NCI-H2107 treated with DMSO at 0.1 percent for 48 hours (cell line): ENCODE results near the gene WDR17.

Experiments
- DNase-seq: peaks from one replicate; lab custom pipeline; 2025; ENCODE audit not compliant: unreplicated experiment; lab: John Stamatoyannopoulos, UW

WDR17 gene

GRCh38 chr4:176065435-176066291 is at the start of gene WDR17:
TSS of gene WDR17 (plus strand) at chr4:176065841. CDS start at chr4:176111581, 45,740 bp downstream.
- peak; percentile 74 for DNase-seq

GRCh38 chr4:176016601-176017000 is 49.0 kb upstream of the WDR17 start:
- no peak for DNase-seq

- no peak for DNase-seq
Observed at GRCh38 chr4:176020481-176021085, 45.1 kb upstream of the WDR17 start.

- DNase-seq, result no peak
Observed at GRCh38 chr4:176030391-176030790, 35.2 kb upstream of the WDR17 start.

GRCh38 chr4:176031922-176032321 is 33.7 kb upstream of the WDR17 start:
- no peak for DNase-seq

GRCh38 chr4:176032454-176032853 is 33.2 kb upstream of the WDR17 start:
- no peak for DNase-seq

- peak; percentile 2 for DNase-seq
Observed at GRCh38 chr4:176034499-176034898, 31.1 kb upstream of the WDR17 start.

- DNase-seq, result no peak
Observed at GRCh38 chr4:176034936-176035335, 30.7 kb upstream of the WDR17 start.

- DNase-seq, result no peak
Observed at GRCh38 chr4:176036585-176037205, 28.9 kb upstream of the WDR17 start.

GRCh38 chr4:176038789-176039188 is 26.9 kb upstream of the WDR17 start:
- no peak for DNase-seq

- no peak for DNase-seq
Observed at GRCh38 chr4:176042195-176042594, 23.4 kb upstream of the WDR17 start.

GRCh38 chr4:176043838-176044588 is 21.6 kb upstream of the WDR17 start:
- no peak for DNase-seq

GRCh38 chr4:176044589-176044951 is 21.1 kb upstream of the WDR17 start:
- no peak for DNase-seq

GRCh38 chr4:176048631-176049030 is 17.0 kb upstream of the WDR17 start:
- no peak for DNase-seq

GRCh38 chr4:176052744-176053143 is 12.9 kb upstream of the WDR17 start:
- no peak for DNase-seq

- no peak for DNase-seq
Observed at GRCh38 chr4:176053785-176054184, 11.9 kb upstream of the WDR17 start.

- DNase-seq, result no peak
Observed at GRCh38 chr4:176054942-176055341, 10.7 kb upstream of the WDR17 start.

GRCh38 chr4:176063718-176064117 is 1.9 kb upstream of the WDR17 start:
- no peak for DNase-seq

- DNase-seq, result no peak
Observed at GRCh38 chr4:176064539-176064938, 1.1 kb upstream of the WDR17 start.

GRCh38 chr4:176066757-176067156 is 1.1 kb downstream of the WDR17 start:
- no peak for DNase-seq

- no peak for DNase-seq
Observed at GRCh38 chr4:176077561-176077960, 11.9 kb downstream of the WDR17 start.
